WTC11 (cell line): Measurements from ENCODE around the gene MYO18B.

ENCODE experiments used
- CREM ChIP-seq: sonication (generic); formaldehyde crosslinking; IDR thresholded peaks from 2 replicates; pipeline ENCODE4 v1.8.1; 2022; ENCODE audit warnings: mild to moderate bottlenecking, missing genetic modification reagents, moderate library complexity
- IRF2 ChIP-seq: sonication (generic); formaldehyde crosslinking; IDR thresholded peaks from 2 replicates; pipeline ENCODE4 v1.8.0; 2022; ENCODE audit warnings: low read depth, missing genetic modification reagents, borderline replicate concordance
- TF ChIP-seq, protein P1 (sequence below): fragments of 200-600 bp; IDR thresholded peaks from 2 replicates; pipeline ENCODE4 v1.8.0; 2022; ENCODE audit warnings: antibody characterized with exemption

GRCh38 chr22:25881210-25881755 is 139.3 kb downstream of the MYO18B start:
- TF ChIP-seq CREM (CRISPR knock-in tag) = no peak
- TF ChIP-seq, protein P1, sequence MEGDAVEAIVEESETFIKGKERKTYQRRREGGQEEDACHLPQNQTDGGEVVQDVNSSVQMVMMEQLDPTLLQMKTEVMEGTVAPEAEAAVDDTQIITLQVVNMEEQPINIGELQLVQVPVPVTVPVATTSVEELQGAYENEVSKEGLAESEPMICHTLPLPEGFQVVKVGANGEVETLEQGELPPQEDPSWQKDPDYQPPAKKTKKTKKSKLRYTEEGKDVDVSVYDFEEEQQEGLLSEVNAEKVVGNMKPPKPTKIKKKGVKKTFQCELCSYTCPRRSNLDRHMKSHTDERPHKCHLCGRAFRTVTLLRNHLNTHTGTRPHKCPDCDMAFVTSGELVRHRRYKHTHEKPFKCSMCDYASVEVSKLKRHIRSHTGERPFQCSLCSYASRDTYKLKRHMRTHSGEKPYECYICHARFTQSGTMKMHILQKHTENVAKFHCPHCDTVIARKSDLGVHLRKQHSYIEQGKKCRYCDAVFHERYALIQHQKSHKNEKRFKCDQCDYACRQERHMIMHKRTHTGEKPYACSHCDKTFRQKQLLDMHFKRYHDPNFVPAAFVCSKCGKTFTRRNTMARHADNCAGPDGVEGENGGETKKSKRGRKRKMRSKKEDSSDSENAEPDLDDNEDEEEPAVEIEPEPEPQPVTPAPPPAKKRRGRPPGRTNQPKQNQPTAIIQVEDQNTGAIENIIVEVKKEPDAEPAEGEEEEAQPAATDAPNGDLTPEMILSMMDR = no peak
- no peak for TF ChIP-seq IRF2 (CRISPR knock-in tag)
